Endodermal cell (in vitro differentiated cells): ENCODE measurements around the gene MRPS30. TPM values are rescaled to one million over a fixed set of nuclear protein-coding genes. Genes with fewer than 3 reads are reported as not detected.

ENCODE experiments used
- DNase-seq: peaks from one replicate; pipeline ENCODE4 v3.0.0-alpha.2; 2017
- H3K27ac ChIP-seq: 2 replicates; pipeline ENCODE4 v1.5.1; 2013; ENCODE audit warnings: mild to moderate bottlenecking, low read depth, low read length, moderate library complexity
- H3K27me3 ChIP-seq: 2 replicates; pipeline ENCODE4 v1.6.1; 2013; ENCODE audit warnings: mild to moderate bottlenecking, low read length, moderate library complexity; ENCODE audit not compliant: insufficient read depth, control insufficient read depth, poor library complexity, severe bottlenecking
- H3K36me3 ChIP-seq: 2 replicates; pipeline ENCODE4 v1.7.0; 2013; ENCODE audit warnings: mild to moderate bottlenecking, low read length, moderate library complexity; ENCODE audit not compliant: control insufficient read depth, insufficient read depth
- H3K4me1 ChIP-seq: one replicate; pipeline ENCODE4 v1.7.0; 2013; ENCODE audit warnings: low read length; ENCODE audit not compliant: control insufficient read depth, insufficient read depth
- H3K4me3 ChIP-seq: 2 replicates; pipeline ENCODE4 v1.5.1; 2013; ENCODE audit warnings: mild to moderate bottlenecking, low read length, moderate library complexity
- H3K9ac ChIP-seq: 2 replicates; pipeline ENCODE4 v1.6.1; 2013; ENCODE audit warnings: mild to moderate bottlenecking, low read length, moderate library complexity; ENCODE audit not compliant: poor library complexity, severe bottlenecking; ENCODE audit errors: extremely low read depth
- H3K9me3 ChIP-seq: 2 replicates; pipeline ENCODE4 v1.6.1; 2013; ENCODE audit warnings: mild to moderate bottlenecking, low read length, moderate library complexity; ENCODE audit not compliant: control insufficient read depth
- H3K27ac Mint-ChIP-seq: 2 replicates; pipeline ENCODE4 v1.8.0; 2020; ENCODE audit warnings: mixed read lengths
- H3K27me3 Mint-ChIP-seq: 2 replicates; pipeline ENCODE4 v1.8.0; 2021; ENCODE audit warnings: mild to moderate bottlenecking, mixed read lengths; ENCODE audit not compliant: insufficient read depth
- H3K36me3 Mint-ChIP-seq: 2 replicates; pipeline ENCODE4 v1.8.0; 2020; ENCODE audit warnings: low read depth, mixed read lengths
- H3K4me1 Mint-ChIP-seq: 2 replicates; pipeline ENCODE4 v1.8.0; 2020; ENCODE audit warnings: mixed read lengths
- H3K4me3 Mint-ChIP-seq: 2 replicates; pipeline ENCODE4 v1.8.0; 2020; ENCODE audit warnings: mild to moderate bottlenecking, moderate library complexity, mixed read lengths
- H3K9me3 Mint-ChIP-seq: 2 replicates; pipeline ENCODE4 v1.8.0; 2020; ENCODE audit warnings: mild to moderate bottlenecking, mixed read lengths
- WGBS, 2 experiments: methylation state at CpG; one replicate each; pipeline versions ENCODE4 v1.1.5 to v1.1.7; 2013; ENCODE audit warnings: missing lambda C conversion rate in 2 of 2, mixed read lengths in 1 of 2; ENCODE audit not compliant: insufficient coverage in 1 of 2, insufficient read length in 1 of 2; 5-methylcytosine and 5-hydroxymethylcytosine counted together
- total RNA-seq, 2 donors: library from RNA; stranded (reverse); fragmentation: NEBNext Ultra II Directional in 1 of 2; extraction: Animal tissue kit (Norgen Biotek cat#: 25700) in 1 of 2; gene quantifications; 2 replicates in 1 of 2; 3 replicates in 1 of 2; pipeline ENCODE4 v1.2.1, GENCODE V29; 2021
- TF ChIP-seq, protein P1 (sequence below): fragments of 200-600 bp; sonication (generic); conservative IDR thresholded peaks from 2 replicates; pipeline ENCODE4 v1.5.0; 2021; ENCODE audit warnings: antibody characterized with exemption, mild to moderate bottlenecking

The MRPS30 gene
- total RNA-seq, 2 donors from 2014 or later = 47.1 to 54.2 TPM

GRCh38 chr5:44801992-44802391 is 6.8 kb upstream of the MRPS30 start:
- Histone ChIP-seq H3K27ac (no peak overlapping the region), H3K36me3 (no peaks in the 10 kb centered on the region), H3K9me3 (peaks cover 22% of the 10 kb centered on the region), H3K27me3 (no peaks in the 10 kb centered on the region), H3K9ac (no peak overlapping the region), H3K4me1 (no peaks in the 10 kb centered on the region), H3K4me3 (no peak overlapping the region)
- Mint-ChIP-seq H3K36me3 (peaks cover 4% of the 10 kb centered on the region), H3K9me3 (peaks cover 19% of the 10 kb centered on the region), H3K27ac (no peak overlapping the region), H3K4me3 (no peak overlapping the region), H3K27me3 (no peaks in the 10 kb centered on the region), H3K4me1 (peaks cover 4% of the 10 kb centered on the region)
- WGBS, 2 experiments = 97 to 100% methylated on average over 1 of the region's 1 CpG
- DNase-seq = no peak
- TF ChIP-seq, protein P1, sequence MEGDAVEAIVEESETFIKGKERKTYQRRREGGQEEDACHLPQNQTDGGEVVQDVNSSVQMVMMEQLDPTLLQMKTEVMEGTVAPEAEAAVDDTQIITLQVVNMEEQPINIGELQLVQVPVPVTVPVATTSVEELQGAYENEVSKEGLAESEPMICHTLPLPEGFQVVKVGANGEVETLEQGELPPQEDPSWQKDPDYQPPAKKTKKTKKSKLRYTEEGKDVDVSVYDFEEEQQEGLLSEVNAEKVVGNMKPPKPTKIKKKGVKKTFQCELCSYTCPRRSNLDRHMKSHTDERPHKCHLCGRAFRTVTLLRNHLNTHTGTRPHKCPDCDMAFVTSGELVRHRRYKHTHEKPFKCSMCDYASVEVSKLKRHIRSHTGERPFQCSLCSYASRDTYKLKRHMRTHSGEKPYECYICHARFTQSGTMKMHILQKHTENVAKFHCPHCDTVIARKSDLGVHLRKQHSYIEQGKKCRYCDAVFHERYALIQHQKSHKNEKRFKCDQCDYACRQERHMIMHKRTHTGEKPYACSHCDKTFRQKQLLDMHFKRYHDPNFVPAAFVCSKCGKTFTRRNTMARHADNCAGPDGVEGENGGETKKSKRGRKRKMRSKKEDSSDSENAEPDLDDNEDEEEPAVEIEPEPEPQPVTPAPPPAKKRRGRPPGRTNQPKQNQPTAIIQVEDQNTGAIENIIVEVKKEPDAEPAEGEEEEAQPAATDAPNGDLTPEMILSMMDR = no peak

- Mint-ChIP-seq H3K36me3 (peaks cover 9% of the 10 kb centered on the region), H3K9me3 (no peaks in the 10 kb centered on the region), H3K4me3 (no peak overlapping the region), H3K27me3 (no peaks in the 10 kb centered on the region), H3K27ac (no peak overlapping the region), H3K4me1 (peaks cover 18% of the 10 kb centered on the region)
- Histone ChIP-seq H3K36me3 (peaks cover 9% of the 10 kb centered on the region), H3K9ac (no peak overlapping the region), H3K27ac (no peak overlapping the region), H3K27me3 (no peaks in the 10 kb centered on the region), H3K4me3 (no peak overlapping the region), H3K4me1 (peaks cover 1% of the 10 kb centered on the region), H3K9me3 (no peaks in the 10 kb centered on the region)
- WGBS, 2 experiments = 92 to 100% methylated on average over 2 of the region's 2 CpGs
- TF ChIP-seq, protein P1 = no peak
- DNase-seq = no peak
These were observed 2.1 kb upstream of the MRPS30 start for GRCh38 chr5:44806608-44807007.

GRCh38 chr5:44807269-44807668 is 1.5 kb upstream of the MRPS30 start:
- H3K27ac ChIP-seq = no peak overlapping the region
- whole genome bisulfite sequencing, 2 experiments = 81 to 100% methylated on average over 1 of the region's 1 CpG
- peaks cover 3% of the 10 kb centered on the region for H3K4me1 ChIP-seq
- H3K27me3 ChIP-seq = no peaks in the 10 kb centered on the region
- H3K9ac ChIP-seq = no peak overlapping the region
- DNase-seq = no peak
- Mint-ChIP-seq H3K4me1 (peaks cover 18% of the 10 kb centered on the region), H3K36me3 (peaks cover 14% of the 10 kb centered on the region), H3K4me3 (no peak overlapping the region), H3K27ac (no peak overlapping the region), H3K27me3 (no peaks in the 10 kb centered on the region), H3K9me3 (no peaks in the 10 kb centered on the region)
- TF ChIP-seq, protein P1 = no peak
- peaks cover 15% of the 10 kb centered on the region for H3K36me3 ChIP-seq
- no peak overlapping the region for H3K4me3 ChIP-seq
- no peaks in the 10 kb centered on the region for H3K9me3 ChIP-seq
